Esophagus squamous epithelium (tissue), 5 donors: ENCODE data around the gene AMN. TPM values are rescaled to one million over a fixed set of nuclear protein-coding genes. Genes with fewer than 3 reads are reported as not detected.

ENCODE experiments used
- DNase-seq: peaks from one replicate; lab custom pipeline; 2025; lab: John Stamatoyannopoulos, UW
- H3K27ac ChIP-seq, 4 donors: fragments of 200-600 bp; sonication (generic); one replicate each; pipeline ENCODE4 v1.5.1; 2016 to 2019; ENCODE audit warnings: mild to moderate bottlenecking in 1 of 4
- H3K27me3 ChIP-seq, 4 donors: fragments of 200-600 bp; sonication (generic); 1 replicate in 3 of 4; 2 replicates in 1 of 4; pipeline versions ENCODE4 v1.5.1 to v1.6.0; 2017 to 2021; ENCODE audit warnings: antibody characterized with exemption in 1 of 4
- H3K36me3 ChIP-seq, 3 donors: fragments of 200-600 bp; sonication (generic); one replicate each; pipeline ENCODE4 v1.5.1; 2016 to 2019
- H3K4me1 ChIP-seq, 3 donors: fragments of 200-600 bp; sonication (generic); one replicate each; pipeline ENCODE4 v1.5.1; 2017 to 2019
- H3K4me3 ChIP-seq, 4 donors: fragments of 200-600 bp; sonication (generic); 1 replicate in 3 of 4; 2 replicates in 1 of 4; pipeline ENCODE4 v1.5.1; 2016 to 2019; ENCODE audit warnings: mild to moderate bottlenecking in 2 of 4, moderate library complexity in 1 of 4
- H3K9me3 ChIP-seq, 3 donors: fragments of 200-600 bp; sonication (generic); one replicate each; pipeline ENCODE4 v1.5.1; 2016 to 2019
- CTCF ChIP-seq, 6 experiments: fragments of 450-650 bp in 4 of 6; fragments of 200-600 bp in 2 of 6; sonication (generic) in 2 of 6; IDR thresholded peaks; one replicate each; pipeline ENCODE4 v1.5.1; 2016 to 2019; ENCODE audit warnings: antibody characterized with exemption in 6 of 6, mild to moderate bottlenecking in 4 of 6, moderate library complexity in 4 of 6
- POLR2A ChIP-seq, 4 donors: fragments of 450-650 bp; IDR thresholded peaks; one replicate each; pipeline ENCODE4 v1.6.1; 2017; ENCODE audit warnings: antibody characterized with exemption in 4 of 4, mild to moderate bottlenecking in 4 of 4, moderate library complexity in 3 of 4
- WGBS, 2 donors: methylation state at CpG; one replicate each; pipeline ENCODE4 v1.1.5; 2018; 5-methylcytosine and 5-hydroxymethylcytosine counted together
- intact Hi-C: fragments of 100-400 bp; cut with DNase I; formaldehyde crosslinking; loops from one replicate; pipeline ENCODE4 v1.15.0; 2022
- total RNA-seq, 4 donors: library from RNA; depleted of rRNA; stranded (reverse); fragments of >200 nt; gene quantifications; one replicate each; pipeline ENCODE4 v1.1.0, GENCODE V29; 2016
- donor health status: DM: yes; HTN: yes; CAD: no.

Gene AMN
- total RNA-seq, 4 donors from 2014 or later, result 7.6 to 24.0 (median 19.7) TPM

GRCh38 chr14:102933618-102934231, 11.3 kb downstream of the AMN start:
- intact Hi-C loops, result no loop called here
- TF ChIP-seq POLR2A (IDR thresholded peaks at IDR 0.05), result no peak
- no peak for TF ChIP-seq CTCF (IDR thresholded peaks at IDR 0.05)
- H3K4me3 ChIP-seq, result no peak overlapping the region
- peaks cover 13 to 81% (median 23%) of the 10 kb centered on the region in 3 donors for H3K36me3 ChIP-seq
- H3K27ac ChIP-seq, result no peak overlapping the region
- no peaks in the 10 kb centered on the region for H3K9me3 ChIP-seq
- DNase-seq, result no peak
- peaks cover 0 to 26% (median 4%) of the 10 kb centered on the region in 4 donors for H3K27me3 ChIP-seq
- 93 to 94% methylated on average over 8 to 12 of the region's 20 CpGs for WGBS, 2 donors
- H3K4me1 ChIP-seq, result peaks cover 17 to 29% (median 20%) of the 10 kb centered on the region in 3 donors

GRCh38 chr14:102935756-102936155, 13.3 kb downstream of the AMN start:
- no peak for TF ChIP-seq POLR2A (IDR thresholded peaks at IDR 0.05)
- TF ChIP-seq CTCF (IDR thresholded peaks at IDR 0.05), result no peak
- H3K27ac ChIP-seq, result no peak overlapping the region
- no peaks in the 10 kb centered on the region for H3K9me3 ChIP-seq
- DNase-seq, result no peak
- intact Hi-C loops, result no loop called here
- H3K4me3 ChIP-seq, result no peak overlapping the region
- H3K4me1 ChIP-seq, result peaks cover 1 to 20% (median 1%) of the 10 kb centered on the region in 3 donors
- WGBS, 2 donors, result 78 to 92% methylated on average over 4 of the region's 4 CpGs
- peaks cover 21 to 98% (median 34%) of the 10 kb centered on the region in 3 donors for H3K36me3 ChIP-seq
- H3K27me3 ChIP-seq, result peaks cover 0 to 6% (median 0%) of the 10 kb centered on the region in 4 donors

GRCh38 chr14:102937331-102938175, 15.1 kb downstream of the AMN start:
- H3K27me3 ChIP-seq, result no peaks in the 10 kb centered on the region
- peaks cover 26 to 98% (median 47%) of the 10 kb centered on the region in 3 donors for H3K36me3 ChIP-seq
- no peak for DNase-seq
- no peak overlapping the region for H3K27ac ChIP-seq
- H3K4me3 ChIP-seq, result no peak overlapping the region
- H3K9me3 ChIP-seq, result no peaks in the 10 kb centered on the region
- TF ChIP-seq CTCF (IDR thresholded peaks at IDR 0.05) (no peak), POLR2A (IDR thresholded peaks at IDR 0.05) (no peak)
- intact Hi-C loops, result no loop called here
- peaks cover 0 to 23% (median 4%) of the 10 kb centered on the region in 3 donors for H3K4me1 ChIP-seq
- WGBS, 2 donors, result 85 to 90% methylated on average over 13 to 14 of the region's 22 CpGs

- Histone ChIP-seq H3K4me3 (no peak overlapping the region), H3K27me3 (no peaks in the 10 kb centered on the region), H3K36me3 (peaks cover 27 to 98% (median 44%) of the 10 kb centered on the region in 3 donors), H3K9me3 (no peaks in the 10 kb centered on the region), H3K27ac (no peak overlapping the region), H3K4me1 (peaks cover 0 to 23% (median 4%) of the 10 kb centered on the region in 3 donors)
- intact Hi-C loops, result no loop called here
- DNase-seq, result no peak
- no peak for TF ChIP-seq POLR2A (IDR thresholded peaks at IDR 0.05)
- no peak for TF ChIP-seq CTCF (IDR thresholded peaks at IDR 0.05)
- 93% methylated on average over 3 of the region's 12 CpGs; no CpG with 5 or more reads in 1 of the 2 donors for WGBS, 2 donors
These were observed 15.7 kb downstream of the AMN start for GRCh38 chr14:102938191-102938590.

GRCh38 chr14:102939329-102939728, 16.9 kb downstream of the AMN start:
- Histone ChIP-seq H3K27me3 (no peaks in the 10 kb centered on the region), H3K4me1 (peaks cover 0 to 23% (median 4%) of the 10 kb centered on the region in 3 donors), H3K4me3 (no peak overlapping the region), H3K9me3 (no peaks in the 10 kb centered on the region), H3K27ac (no peak overlapping the region), H3K36me3 (peaks cover 37 to 98% (median 47%) of the 10 kb centered on the region in 3 donors)
- 76 to 92% methylated on average over 3 to 7 of the region's 18 CpGs for WGBS, 2 donors
- intact Hi-C loops, result no loop called here
- TF ChIP-seq CTCF (IDR thresholded peaks at IDR 0.05), result no peak
- TF ChIP-seq POLR2A (IDR thresholded peaks at IDR 0.05), result no peak
- DNase-seq, result no peak
